HCEC 1CT (cell line): Measurements from ENCODE around the gene PBX2.
"Not testable (repeated sequence)": the region's sequence is repeated elsewhere in the genome, so short reads cannot be mapped to it uniquely, and the experiment has no call there.

Experiments
- DNase-seq: peaks from one replicate; pipeline ENCODE4 v3.0.0-alpha.2; 2017

The PBX2 gene, protein sequence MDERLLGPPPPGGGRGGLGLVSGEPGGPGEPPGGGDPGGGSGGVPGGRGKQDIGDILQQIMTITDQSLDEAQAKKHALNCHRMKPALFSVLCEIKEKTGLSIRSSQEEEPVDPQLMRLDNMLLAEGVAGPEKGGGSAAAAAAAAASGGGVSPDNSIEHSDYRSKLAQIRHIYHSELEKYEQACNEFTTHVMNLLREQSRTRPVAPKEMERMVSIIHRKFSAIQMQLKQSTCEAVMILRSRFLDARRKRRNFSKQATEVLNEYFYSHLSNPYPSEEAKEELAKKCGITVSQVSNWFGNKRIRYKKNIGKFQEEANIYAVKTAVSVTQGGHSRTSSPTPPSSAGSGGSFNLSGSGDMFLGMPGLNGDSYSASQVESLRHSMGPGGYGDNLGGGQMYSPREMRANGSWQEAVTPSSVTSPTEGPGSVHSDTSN

DNA sequence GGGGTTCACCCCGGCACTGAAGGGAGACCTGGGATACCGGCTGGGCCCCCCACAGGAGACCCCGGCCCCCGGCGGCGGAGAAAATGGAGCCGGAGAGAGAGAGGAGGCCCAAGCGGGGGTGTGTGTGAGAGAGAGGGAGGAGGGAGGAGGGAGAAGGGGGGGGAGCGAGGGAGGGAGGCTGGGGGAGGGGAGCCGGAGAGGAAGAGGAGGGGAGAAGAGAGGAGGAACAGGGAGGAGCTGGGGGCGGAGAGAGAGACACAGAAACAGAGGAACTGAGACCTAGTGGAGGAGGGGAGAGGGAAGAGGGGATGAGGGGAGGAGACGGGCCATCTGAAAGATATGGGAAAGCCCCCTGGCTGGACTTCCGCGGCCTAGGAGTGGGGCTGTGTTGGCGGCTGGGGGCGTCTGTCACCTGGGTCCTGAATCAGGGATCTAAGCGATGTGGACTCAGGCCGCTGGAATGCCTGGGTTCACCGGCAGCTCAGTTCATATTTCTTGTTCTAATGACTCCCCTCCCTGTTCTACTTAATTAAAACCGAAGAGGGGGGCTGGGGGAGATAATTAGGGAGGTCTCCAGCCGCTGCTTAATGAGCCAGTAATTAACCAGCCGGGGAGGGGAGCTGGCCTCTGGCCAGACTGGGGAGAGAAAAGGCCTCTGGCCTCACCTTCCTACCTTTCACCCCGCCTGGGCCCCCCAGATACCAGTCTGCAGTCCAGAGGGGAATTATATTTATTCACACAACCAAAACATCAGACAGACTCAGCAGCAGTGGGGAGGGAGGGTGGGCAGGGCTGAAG, at the start of gene PBX2:
PBX2 (minus strand) TSS at position 149 of the 798 bp plus-strand sequence. CDS start 287 bp downstream, outside the sequence.
- DNase-seq, result peak; percentile 82

DNA sequence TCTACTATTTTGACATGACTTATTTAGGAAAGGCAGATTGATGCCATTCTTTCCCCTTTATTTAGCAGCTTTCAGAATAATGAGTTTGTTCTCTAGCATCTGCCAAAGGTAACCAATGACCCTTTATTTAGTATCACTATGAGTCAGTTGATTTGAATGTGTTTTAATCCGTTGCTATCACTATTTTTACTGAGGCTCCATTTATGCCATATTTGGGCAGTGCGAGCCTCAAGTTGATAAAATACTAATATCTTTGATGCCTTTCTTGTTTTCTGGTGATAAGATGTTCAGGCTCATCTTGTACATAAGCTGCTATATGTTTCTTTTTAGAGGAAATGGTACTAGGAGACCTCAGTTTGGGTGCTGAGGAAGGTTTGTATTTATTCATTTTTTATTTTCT, 49.5 kb upstream of the PBX2 start:
- DNase-seq, result no peak

DNA sequence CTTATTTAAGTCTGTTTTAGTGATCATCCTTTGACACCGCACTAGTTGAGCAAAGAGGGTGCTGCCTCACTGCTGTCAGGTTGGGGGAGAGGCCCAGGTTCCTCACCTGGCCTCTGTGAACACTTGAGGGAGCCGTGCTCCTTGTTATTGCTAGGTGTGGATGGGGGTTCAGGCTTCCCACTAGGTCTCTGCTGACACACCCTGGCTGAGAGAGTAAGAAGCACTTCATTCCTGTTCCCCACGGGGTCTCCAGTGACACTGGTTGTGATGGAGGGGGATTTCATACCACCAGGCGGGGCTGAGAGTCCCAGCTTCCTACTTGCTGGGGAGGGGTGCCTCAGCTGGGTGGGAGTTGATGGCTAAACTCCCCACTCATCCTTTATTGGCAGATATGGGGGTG, 44.9 kb upstream of the PBX2 start:
- DNase-seq, result no peak

DNA sequence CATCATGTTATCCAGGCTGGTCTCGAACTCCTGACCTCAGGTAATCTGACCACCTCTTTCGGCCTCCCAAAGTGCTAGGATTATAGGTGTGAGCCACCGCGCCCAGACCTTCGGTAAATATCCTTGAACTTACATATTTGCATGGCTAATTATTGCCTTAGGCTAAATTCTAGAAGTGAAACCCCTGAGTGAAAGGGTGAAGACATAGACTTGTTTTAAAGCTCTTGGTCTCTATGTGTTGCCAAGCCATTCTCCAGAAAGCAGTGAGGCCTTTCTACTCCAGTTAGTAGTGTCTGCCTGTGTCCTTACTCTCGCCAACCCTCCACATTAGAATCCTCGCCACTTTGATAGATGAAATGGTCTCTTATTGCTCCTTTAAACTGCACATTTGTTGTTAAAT, 36.4 kb upstream of the PBX2 start:
- DNase-seq, result no peak

DNA sequence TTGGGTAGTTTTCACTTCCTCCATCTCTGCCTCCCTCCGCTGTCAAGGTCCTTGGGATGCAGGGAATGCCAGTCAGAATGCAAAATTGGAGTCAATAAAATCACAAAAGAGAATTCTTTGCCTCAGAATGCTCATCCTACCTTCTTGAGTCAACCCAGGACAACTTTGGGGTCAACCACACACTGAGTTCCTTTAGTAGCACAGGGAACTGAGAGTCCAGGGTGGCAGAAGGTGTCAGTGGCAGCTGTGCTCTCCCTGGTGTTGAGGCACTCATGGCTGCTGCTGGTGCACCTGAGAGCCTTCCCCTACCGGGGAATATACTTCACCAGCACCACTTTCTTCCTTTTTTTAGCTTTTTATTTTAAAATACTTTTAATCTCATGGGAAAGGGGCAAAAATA, 34.7 kb upstream of the PBX2 start:
- no peak for DNase-seq

DNA sequence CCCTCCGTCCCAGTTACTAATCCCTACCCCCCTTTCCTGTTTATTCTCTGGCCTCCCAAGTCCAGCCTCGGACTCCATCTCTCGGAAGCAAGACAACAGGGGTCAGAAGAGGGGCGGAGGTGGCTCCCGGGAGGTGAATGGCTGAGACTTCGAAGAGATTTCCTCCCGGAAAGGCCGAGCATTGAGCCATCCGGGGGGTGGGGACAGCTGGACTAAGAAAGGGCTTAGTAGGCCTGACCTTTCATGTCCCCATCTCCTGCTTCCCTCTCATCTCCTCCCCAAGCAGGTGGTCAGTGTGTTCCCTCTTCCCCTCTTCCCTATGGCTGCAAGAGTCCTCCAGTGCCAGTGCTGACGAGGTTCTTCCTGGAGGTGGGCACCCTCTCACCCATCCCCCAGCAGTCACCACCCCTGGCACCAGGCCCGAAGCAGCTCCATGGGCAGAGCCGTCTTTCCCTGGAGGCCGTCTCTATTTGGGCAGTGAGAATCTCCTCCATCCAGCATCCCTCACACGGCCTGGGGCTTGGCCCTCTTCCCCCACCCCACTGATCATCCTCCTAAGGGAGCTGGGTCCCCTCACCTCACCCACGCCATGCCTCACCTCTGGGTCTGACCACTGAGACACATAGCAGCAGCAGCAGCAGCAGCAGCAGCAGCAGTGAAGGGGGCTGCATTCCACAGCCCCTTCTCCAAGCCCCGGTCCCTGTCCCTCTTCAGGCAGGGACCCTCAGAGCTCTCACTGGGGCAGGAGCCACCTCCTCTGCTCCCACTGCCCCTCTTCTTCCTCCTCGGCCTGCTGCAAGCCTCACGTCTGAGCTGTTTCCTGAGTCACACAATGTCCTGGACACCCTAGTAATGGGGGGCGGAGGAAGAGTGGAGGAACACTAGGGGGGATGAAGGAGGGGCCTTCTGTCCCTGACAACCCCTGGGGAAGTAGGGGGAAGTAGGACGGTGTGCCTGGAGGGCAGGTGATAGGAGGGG, 33.5 kb upstream of the PBX2 start, which contains the start of gene NOTCH4:
NOTCH4 (minus strand) TSS at position 810 of the 978 bp plus-strand sequence; CDS start at position 671, 139 bp downstream.
- no peak for DNase-seq

DNA sequence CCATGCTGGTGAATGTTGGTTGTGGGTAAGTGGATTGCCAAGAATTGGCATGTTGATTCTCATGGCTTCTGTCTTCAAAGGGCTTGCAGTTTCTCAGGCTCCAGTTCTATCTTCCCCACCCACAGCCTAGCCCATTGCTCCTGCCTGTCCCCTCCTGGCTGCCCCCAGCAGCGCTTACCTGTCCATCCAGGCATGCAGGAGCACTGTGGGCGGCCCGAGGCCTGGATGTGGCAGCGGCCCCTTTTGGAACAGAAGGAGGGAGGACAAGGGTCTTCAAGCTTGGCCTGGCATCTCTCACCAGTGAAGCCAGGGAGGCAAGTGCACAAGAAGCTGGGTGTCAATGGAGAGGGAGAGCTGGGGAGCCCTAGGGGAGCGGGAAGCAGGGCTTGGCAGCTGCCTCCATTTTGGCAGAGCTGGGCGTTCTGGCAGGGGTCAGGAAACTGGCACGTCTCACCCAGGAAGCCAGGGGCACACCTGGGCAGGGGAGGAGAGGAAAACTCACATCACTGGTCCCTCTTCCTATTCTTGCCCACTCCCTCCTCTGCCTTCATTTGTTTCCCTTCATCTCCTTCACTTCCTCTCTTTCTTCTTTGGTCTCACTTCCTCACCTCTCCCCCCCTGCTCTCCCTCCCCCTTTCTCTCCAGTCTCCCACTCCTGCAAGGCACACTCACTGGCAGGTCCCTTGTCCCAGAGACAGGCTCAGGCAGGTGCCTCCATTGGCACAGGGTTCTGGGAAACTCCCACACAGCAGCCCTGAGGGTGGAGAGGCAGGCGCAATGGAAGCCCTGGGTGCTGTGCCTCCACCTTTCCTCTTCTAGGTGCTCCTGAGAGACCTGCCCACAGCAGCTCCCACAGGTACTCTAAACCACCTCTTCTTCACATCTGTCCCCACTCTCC, 32.6 kb upstream of the PBX2 start:
- DNase-seq, result no peak

DNA sequence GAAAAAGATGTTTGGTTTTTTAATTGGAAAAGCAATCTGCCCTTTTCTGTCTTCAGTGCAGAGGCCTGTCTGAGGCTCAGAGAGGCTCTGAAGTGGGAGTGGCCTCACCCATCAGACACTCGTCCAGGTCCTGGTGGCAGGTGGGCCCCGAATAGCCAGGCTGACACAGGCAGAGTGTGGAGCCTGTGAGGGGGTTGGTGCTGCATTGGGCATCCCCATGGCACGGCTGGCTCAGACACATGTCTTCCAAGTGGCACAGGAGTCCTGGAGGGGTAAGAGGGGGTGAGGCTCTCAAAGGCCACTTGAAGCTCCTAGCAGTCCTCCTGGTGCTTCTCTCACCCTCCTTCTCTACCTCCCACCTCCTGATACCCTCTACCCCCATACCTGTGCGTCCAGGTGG, 30.0 kb upstream of the PBX2 start:
- no peak for DNase-seq

DNA sequence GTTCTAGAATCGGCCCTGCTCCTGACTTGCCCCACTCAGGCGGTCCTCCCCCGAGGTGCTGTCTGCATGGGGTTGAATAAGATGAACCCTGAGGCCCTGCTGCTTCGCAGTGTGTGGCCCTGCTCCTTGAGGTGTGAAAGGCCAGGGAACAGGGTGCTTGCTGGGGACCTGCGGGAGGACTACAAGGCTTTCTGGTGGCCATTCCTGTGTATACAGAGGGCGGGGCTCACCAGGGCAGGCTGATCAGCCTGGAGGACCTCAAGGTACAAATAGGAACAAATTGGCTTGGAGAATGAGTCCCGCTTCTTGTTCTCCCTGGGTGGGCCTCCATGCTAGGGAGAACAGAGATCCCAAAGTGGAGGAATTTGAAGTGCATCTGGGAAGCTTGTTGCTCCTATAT, 28.2 kb upstream of the PBX2 start:
- no peak for DNase-seq

DNA sequence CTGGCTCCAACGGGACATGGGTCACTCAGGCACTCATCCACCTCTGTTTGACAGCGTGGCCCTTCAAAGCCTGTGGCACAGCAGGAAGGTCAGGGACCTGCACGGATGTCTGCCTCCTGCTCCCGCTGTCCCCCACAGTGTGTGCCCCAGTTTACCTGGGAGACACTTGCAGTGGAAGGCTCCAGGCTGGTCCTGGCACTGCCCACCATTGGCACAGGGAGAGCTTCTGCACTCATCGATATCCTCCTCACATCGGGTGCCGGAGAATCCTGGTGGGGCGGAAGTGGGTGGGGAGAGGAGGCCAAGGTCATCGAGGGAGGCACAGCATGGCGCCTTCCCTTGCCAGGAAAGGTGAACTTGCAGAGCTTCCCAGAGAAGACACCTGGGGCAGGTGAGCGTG, 27.0 kb upstream of the PBX2 start:
- DNase-seq, result no peak

DNA sequence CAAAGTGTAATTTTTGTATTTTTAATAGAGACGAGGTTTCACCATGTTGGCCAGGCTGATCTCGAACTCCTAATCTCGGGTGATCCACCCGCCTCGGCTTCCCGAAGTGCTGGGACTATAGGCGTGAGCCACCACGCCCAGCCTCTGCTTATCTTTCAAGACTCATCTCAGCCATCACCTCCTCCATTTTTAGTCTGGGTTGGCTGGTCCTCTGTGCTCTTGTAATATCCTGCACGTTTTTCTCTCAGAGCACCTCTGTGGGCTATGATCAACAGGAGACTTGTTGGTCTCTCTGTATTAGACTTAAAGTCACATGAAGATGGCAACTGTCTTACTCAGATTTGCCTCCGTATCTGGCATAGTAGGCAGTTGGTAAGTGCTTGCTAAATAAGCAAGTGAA, 26.3 kb upstream of the PBX2 start:
- no peak for DNase-seq

DNA sequence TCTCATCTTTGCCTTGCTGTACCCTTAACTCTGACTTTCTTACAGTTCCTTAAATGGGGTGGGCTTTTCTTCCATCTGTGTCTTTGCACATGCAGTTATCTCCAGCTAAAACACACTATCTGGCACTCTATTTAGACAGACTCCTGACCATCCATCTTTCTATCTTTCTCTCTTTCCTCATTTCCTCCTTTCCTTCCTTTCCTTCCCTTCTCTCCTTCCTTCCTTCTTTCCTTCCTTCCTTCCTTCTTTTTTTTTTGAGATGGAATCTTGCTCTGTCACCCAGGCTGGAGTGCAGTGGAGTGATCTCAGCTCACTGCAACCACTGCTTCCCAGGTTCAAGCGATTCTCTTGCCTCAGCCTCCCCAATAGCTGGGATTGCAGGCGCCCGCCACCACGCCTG, 25.6 kb upstream of the PBX2 start:
- no peak for DNase-seq

DNA sequence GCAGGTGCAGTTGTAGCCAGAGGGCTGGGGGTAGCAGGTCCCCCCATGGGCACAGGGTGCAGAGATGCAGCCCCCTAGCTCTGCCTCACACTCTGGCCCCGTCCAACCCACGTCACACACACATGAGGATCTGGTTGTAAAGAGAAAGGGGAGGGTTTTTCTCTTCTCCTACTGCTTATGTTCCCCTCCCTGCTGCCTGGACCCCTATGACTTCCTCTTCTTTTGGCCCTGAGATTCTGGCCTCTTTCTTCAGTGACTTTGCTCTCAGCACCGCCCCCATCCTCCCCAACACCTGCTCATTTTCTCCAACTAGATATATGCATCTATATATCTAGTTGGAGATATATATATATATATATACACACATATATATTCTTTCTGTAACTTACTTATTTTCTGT, 24.1 kb upstream of the PBX2 start:
- no peak for DNase-seq

DNA sequence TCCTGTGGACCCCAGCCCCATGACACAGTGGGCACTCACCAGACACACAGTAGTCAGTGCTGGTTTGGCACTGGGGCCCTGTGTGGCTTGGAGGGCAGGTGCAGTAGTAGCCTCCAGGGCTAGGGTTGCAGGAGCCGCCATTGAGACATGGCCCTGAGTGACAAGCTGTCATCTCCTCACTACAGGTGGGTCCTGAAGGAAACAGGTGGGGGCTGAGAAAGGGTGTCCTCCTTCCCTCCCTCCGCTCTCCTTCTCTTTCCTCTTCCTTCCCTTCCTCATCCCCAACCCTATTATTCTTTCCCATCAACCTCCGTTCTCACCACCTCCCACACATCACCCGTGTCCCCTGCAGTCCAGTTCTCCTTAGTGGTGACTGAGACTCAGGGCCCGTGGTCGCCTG, 23.6 kb upstream of the PBX2 start:
- DNase-seq, result no peak

DNA sequence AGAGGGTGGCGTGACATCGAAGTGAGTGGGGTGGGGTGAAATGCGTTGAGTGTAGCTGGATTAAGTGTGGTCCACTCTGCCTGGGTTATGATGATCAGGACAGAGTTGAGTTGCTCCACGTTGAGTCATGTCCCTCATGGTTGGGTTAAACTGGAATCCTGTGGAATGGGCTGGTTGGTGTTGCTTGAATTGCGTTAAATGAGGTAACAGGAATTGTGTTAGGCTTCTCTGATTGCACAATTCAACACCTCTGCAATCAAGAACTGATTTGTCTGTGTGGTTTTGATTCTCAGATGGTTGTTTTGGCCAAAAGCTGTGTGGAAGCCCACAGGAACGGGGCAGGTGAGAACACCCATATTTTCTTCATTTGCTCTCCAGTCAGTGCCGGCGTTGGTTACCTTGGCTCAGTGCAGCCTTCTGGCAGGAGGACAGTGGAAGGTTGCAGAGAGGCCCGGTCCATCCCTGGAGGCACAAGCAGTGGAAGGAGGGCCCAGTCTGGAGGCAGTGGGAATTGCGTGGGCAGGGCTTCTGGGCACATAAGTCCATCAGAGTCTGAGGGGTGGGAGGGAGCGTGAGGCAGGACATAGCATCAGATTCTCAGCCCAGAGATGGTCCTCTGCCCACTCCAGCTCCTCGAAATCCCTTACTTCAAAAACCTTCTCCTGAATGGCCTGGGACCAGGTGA, 22.2 kb upstream of the PBX2 start:
- DNase-seq, result no peak

DNA sequence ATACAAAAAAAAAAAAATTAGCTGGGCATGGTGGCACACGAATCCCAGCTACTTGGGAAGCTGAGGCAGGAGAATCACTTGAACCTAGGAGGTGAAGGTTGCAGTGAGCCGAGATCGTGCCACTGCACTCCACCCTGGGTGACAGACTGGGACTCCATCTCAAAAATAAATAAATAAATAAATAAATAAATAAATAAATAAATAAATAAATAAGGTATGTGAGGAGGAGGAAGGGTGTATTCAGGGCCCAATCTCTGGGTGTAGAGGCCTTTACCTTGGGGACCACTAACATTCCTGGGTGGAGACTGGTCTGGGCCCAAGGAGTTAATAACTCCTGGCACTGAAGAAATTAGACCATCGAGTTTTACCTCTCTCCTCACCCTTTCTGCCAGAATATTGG, 21.4 kb upstream of the PBX2 start:
- not testable (repeated sequence) for DNase-seq

DNA sequence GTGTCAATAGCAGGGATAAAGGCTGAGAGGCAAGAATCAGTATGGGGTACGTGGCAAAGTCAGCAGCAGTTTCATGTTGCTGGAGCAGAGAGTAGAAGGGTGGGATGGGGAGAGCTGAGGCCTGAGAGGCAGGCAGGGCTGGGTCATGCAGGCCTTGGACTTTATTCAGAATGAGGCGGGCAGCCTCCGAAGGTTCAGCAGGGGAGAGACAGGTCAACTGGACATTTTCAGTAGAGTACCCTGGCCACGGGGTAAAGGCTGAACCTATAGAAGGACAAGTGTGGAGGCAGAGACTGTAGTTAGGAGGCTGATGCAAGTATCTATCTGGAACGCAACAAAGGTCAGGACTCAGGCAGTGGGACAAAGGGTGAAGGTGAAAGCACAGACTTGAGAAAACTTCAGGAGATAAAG, 20.2 kb upstream of the PBX2 start:
- no peak for DNase-seq

DNA sequence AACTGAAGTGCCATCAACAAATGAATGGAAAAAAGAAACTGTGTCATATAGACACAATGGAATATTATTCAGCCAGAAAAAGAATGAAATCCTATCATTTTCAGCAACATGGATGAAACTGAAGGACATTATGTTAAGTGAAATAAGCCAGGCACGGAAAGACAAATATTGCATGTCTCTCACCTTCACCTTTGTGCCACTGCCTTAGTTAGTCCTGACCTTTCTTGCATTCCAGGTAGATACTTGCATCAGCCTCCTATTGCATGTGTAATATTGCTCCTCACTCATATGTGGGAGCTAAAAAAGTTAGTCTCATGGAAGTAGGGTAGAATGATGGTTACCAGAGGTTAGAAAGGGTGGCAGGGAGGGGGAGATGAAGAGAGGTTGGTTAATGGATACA, 19.0 kb upstream of the PBX2 start:
- DNase-seq, result no peak

DNA sequence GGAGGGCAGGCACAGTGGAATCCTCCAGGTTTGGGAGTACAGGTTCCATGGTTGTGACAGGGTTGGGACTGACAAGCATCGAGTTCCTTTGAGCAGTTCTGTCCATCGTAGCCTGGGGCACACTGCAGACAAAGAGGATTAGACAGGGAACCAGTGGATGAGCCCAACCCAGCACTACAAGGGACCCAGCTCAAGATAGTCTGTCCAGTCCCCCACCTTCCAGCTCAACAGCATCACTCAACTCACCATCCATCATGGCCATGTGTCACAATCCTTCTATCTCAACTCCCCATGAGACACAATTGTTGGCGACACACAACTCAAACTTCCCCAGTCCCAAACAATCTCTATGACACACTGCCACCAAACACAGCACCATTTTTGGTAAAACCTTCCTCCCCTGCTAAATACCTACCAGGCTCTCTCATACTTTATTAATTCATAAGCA, 14.3 kb upstream of the PBX2 start:
- no peak for DNase-seq

DNA sequence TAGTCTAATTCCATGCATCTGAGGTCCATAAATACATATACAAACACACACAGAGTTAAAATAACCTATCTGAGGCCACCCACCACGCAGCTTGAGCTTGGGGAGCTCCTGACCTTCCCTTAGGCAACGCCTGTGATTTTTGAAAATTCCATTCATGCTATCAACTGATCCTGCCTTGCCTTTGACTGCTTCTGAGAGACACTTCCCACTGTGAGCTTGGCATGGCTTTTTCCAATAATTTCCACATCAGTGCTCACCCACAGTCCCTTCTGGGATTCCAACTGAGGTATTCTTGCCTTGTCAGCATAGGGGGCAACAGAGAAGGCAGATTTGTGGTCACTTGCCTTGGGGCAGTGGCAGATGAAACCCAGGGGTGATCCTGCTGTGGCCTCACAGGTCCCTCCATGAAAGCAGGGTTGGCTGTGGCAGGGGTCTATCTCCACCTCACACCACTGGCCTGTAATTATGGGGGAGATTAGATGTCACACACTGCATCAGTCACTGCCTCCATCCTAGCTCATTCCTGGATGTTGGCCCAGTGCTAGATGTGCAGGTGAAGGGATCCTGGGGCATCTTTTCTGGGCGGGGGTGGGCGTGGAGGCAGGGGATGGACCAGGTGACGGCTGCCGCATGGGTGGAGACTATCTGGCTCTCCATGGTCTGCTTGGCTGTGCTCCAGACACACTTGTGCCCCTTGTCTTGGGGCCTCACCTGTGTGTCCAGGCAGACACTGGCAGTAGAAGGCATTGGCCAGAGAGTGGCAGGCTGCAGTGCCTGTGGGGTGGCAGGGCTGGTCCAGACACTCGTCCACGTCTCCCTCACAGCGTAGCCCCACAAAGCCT, 13.6 kb upstream of the PBX2 start:
- DNase-seq, result no peak
